ENCODE results near the gene ZNF598. TPM values are rescaled to one million over a fixed set of nuclear protein-coding genes. Genes with fewer than 3 reads are reported as not detected.

Gene ZNF598
- total and polyA plus RNA-seq, 2 of the 13 experiments (the other 11 are each of a cell fraction or from before 2014, with no cell fraction given) = 13.5 to 14.2 TPM

DNA sequence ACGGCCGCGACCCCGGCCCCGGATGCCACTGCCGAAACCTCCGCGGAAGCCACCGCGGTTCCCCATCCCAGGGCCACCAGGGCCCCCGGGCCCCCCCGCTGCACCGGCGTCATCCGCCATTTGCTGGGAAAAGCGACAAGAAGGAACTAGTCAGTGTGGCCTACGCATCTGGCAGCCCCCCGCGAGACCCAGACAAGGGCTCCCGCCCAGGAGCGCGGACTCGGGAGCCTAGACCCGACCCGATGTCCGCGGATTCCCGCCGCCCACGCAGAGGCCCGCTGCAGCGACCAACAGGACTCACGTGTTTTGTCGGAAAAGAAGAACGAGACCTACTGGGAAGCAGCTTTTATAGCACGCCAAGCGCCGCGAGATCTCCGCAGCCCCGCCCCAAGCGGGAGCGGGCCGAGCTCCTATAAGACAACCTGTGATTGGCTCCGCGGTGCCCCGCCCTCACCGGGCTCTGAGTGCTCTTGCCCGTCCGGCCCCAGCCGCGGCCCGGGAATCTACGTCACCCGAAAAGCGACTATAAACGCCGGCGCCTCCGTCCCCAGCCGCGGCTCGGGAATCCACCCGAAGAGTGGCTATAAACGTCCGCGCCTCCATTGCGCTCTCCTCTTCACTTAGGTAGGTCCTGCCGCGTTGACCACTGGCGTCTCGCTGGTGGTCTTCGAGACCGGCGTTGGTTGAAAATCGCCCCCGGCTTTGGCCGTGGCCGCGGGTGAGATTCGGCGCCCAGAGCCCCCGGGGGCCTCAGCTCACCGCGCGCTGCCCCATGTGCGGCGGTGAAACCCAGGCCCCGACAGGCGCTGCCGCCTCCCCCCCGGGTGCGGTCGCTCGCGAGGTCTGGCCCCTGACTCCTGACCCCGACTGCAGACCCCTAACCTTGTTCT is 44.9 kb downstream of the ZNF598 start, which contains the start of gene RPS2 (continued):
- TF ChIP-seq, protein P1, sequence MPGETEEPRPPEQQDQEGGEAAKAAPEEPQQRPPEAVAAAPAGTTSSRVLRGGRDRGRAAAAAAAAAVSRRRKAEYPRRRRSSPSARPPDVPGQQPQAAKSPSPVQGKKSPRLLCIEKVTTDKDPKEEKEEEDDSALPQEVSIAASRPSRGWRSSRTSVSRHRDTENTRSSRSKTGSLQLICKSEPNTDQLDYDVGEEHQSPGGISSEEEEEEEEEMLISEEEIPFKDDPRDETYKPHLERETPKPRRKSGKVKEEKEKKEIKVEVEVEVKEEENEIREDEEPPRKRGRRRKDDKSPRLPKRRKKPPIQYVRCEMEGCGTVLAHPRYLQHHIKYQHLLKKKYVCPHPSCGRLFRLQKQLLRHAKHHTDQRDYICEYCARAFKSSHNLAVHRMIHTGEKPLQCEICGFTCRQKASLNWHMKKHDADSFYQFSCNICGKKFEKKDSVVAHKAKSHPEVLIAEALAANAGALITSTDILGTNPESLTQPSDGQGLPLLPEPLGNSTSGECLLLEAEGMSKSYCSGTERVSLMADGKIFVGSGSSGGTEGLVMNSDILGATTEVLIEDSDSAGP (CRISPR knock-in tag; IDR thresholded peaks at IDR 0.05; ENCODE audit: borderline replicate concordance) = peak; percentile 44; the same call in 1 of the 2 replicates
- no peak for TF ChIP-seq MTF2 (CRISPR knock-in tag; IDR thresholded peaks at IDR 0.05; ENCODE audit: borderline replicate concordance)
- TF ChIP-seq, protein P2, sequence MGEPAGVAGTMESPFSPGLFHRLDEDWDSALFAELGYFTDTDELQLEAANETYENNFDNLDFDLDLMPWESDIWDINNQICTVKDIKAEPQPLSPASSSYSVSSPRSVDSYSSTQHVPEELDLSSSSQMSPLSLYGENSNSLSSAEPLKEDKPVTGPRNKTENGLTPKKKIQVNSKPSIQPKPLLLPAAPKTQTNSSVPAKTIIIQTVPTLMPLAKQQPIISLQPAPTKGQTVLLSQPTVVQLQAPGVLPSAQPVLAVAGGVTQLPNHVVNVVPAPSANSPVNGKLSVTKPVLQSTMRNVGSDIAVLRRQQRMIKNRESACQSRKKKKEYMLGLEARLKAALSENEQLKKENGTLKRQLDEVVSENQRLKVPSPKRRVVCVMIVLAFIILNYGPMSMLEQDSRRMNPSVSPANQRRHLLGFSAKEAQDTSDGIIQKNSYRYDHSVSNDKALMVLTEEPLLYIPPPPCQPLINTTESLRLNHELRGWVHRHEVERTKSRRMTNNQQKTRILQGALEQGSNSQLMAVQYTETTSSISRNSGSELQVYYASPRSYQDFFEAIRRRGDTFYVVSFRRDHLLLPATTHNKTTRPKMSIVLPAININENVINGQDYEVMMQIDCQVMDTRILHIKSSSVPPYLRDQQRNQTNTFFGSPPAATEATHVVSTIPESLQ (CRISPR knock-in tag; conservative IDR thresholded peaks at IDR 0.05) = peak; percentile 50; the same call in 1 of the 2 replicates
- no peak for TF ChIP-seq ZNF3 (CRISPR knock-in tag; IDR thresholded peaks at IDR 0.05)
- TF ChIP-seq, protein P3, sequence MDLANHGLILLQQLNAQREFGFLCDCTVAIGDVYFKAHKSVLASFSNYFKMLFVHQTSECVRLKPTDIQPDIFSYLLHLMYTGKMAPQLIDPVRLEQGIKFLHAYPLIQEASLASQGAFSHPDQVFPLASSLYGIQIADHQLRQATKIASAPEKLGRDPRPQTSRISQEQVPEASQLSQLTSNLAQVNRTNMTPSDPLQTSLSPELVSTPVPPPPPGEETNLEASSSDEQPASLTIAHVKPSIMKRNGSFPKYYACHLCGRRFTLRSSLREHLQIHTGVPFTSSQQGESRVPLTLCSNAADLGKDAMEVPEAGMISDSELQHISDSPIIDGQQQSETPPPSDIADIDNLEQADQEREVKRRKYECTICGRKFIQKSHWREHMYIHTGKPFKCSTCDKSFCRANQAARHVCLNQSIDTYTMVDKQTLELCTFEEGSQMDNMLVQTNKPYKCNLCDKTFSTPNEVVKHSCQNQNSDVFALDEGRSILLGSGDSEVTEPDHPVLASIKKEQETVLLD (CRISPR knock-in tag; IDR thresholded peaks at IDR 0.05; ENCODE audit: low read depth) = peak; percentile 73
- TF ChIP-seq, protein P4, sequence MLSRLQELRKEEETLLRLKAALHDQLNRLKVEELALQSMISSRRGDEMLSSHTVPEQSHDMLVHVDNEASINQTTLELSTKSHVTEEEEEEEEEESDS (CRISPR knock-in tag; IDR thresholded peaks at IDR 0.05; ENCODE audit: borderline replicate concordance) = 0 out of 2 replicates have a peak, but pooled peaks have one; percentile 13
- TF ChIP-seq, protein P5, sequence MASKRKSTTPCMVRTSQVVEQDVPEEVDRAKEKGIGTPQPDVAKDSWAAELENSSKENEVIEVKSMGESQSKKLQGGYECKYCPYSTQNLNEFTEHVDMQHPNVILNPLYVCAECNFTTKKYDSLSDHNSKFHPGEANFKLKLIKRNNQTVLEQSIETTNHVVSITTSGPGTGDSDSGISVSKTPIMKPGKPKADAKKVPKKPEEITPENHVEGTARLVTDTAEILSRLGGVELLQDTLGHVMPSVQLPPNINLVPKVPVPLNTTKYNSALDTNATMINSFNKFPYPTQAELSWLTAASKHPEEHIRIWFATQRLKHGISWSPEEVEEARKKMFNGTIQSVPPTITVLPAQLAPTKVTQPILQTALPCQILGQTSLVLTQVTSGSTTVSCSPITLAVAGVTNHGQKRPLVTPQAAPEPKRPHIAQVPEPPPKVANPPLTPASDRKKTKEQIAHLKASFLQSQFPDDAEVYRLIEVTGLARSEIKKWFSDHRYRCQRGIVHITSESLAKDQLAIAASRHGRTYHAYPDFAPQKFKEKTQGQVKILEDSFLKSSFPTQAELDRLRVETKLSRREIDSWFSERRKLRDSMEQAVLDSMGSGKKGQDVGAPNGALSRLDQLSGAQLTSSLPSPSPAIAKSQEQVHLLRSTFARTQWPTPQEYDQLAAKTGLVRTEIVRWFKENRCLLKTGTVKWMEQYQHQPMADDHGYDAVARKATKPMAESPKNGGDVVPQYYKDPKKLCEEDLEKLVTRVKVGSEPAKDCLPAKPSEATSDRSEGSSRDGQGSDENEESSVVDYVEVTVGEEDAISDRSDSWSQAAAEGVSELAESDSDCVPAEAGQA (IDR thresholded peaks at IDR 0.05; ENCODE audit: low read depth) = no peak
- TF ChIP-seq, protein P5 (CRISPR knock-in tag; IDR thresholded peaks at IDR 0.05; ENCODE audit: borderline replicate concordance) = peak; percentile 86; the same call in 1 of the 2 replicates
- TF ChIP-seq, protein P6, sequence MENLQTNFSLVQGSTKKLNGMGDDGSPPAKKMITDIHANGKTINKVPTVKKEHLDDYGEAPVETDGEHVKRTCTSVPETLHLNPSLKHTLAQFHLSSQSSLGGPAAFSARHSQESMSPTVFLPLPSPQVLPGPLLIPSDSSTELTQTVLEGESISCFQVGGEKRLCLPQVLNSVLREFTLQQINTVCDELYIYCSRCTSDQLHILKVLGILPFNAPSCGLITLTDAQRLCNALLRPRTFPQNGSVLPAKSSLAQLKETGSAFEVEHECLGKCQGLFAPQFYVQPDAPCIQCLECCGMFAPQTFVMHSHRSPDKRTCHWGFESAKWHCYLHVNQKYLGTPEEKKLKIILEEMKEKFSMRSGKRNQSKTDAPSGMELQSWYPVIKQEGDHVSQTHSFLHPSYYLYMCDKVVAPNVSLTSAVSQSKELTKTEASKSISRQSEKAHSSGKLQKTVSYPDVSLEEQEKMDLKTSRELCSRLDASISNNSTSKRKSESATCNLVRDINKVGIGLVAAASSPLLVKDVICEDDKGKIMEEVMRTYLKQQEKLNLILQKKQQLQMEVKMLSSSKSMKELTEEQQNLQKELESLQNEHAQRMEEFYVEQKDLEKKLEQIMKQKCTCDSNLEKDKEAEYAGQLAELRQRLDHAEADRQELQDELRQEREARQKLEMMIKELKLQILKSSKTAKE (CRISPR knock-in tag; IDR thresholded peaks at IDR 0.05; ENCODE audit: borderline replicate concordance) = no peak

Data from HepG2 (cell line).